ELR (cell line): ENCODE measurements around the gene MSRB2.
"Not testable (repeated sequence)": the region's sequence is repeated elsewhere in the genome, so short reads cannot be mapped to it uniquely, and the experiment has no call there.

Experiments used
- DNase-seq: peaks from one replicate; pipeline ENCODE4 v3.0.0-alpha.2; 2015; ENCODE audit warnings: low read depth

MSRB2 gene

GRCh38 chr10:23070092-23070912 lies 25.1 kb upstream of the MSRB2 start:
- not testable (repeated sequence) for DNase-seq

GRCh38 chr10:23070913-23071218 lies 24.5 kb upstream of the MSRB2 start:
- DNase-seq: no peak

DNA sequence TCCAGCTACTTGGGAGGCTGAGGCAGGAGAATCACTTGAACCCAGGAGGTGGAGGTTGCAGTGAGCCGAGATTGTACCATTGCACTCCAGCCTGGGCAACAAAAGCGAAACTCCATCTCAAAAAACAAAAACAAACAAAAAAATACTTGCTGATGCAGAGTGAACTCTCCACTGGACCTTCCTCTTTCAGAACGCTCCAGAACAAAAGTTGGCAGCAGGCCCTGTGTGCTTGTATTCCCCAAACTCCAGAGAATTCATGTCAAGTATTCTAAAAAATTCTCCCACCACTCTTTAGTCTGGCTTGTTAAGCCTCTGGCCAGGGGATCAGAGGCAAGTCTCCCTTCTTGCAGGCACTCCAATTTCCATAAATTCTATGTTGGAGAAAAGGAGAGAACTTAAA lies 22.8 kb upstream of the MSRB2 start:
- not testable (repeated sequence) for DNase-seq

DNA sequence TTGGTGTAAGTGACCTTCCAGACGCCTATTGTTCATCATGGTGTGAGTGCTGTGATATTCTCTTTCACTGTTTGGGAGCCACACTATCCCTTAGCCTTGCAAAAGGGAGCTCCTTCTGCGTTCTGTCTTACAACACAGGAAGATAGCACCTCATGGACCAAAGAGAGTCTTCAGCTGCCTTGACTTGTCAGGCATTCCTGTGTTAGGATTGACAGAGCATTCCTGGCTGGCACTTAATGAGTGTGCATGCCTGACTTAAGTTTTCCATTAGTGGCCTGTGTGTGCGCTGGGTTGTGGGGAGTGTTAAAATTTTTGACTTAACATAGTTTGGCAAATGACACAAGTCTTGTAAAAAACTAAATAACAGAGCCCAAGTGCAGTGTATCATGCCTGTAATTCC lies 21.9 kb upstream of the MSRB2 start:
- no peak for DNase-seq

DNA sequence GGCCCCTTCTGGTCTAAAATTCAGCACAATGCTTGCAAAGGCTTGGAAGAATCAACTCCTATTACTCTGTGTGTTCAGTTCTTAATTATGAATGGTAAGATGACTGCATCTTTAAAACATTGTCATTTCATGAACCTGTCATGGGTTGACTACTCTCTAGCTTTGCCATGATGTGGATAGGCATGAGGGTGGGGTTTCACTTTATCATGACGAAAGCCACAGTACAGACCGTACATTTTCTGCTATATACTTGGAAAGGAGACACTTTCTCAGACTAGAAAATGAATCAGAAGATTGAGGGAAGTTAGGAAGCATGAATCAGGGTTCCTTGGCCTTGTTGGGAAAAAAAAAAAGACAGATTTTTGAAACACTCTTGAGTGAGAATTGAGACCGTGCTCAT lies 19.7 kb upstream of the MSRB2 start:
- no peak for DNase-seq

DNA sequence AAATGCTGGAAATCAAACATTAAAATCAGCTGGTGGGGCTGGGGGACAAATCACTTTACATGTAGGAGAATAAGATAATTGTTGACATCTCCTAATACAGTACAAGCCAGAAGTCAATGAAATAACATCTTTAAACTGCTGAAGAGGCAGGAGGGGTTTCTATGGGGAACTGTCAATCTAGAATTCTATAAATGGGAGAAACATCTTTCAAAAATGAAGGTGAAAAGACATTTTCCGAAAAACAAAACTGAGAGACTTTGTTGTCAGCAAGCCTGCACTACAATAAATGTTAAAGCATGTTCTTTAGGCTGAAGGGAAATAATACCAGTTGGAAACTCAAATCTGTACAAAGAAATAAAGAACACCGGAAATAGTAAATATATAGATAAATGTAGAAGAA lies 17.3 kb upstream of the MSRB2 start:
- no peak for DNase-seq

DNA sequence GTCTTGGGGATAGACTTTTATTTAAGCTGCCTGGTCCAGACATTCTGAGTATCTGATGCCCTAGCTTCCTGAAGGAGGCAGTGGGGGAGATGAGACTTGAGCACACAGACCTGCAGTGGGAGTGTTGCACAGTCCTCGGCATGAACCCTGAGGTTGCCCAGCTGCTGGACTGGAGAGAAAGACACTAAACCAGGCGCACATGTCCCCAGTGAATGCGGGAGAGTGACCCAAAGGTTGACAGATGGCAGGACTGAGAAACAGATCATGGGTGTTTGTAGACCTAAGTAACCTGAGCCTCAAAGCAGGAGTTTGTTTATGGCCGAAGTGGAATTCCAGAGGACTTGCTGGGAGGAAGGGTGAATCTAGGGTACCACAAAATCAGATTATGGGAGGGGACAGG lies 15.7 kb upstream of the MSRB2 start:
- DNase-seq: no peak

GRCh38 chr10:23080262-23080661 lies 15.1 kb upstream of the MSRB2 start:
- DNase-seq: no peak

DNA sequence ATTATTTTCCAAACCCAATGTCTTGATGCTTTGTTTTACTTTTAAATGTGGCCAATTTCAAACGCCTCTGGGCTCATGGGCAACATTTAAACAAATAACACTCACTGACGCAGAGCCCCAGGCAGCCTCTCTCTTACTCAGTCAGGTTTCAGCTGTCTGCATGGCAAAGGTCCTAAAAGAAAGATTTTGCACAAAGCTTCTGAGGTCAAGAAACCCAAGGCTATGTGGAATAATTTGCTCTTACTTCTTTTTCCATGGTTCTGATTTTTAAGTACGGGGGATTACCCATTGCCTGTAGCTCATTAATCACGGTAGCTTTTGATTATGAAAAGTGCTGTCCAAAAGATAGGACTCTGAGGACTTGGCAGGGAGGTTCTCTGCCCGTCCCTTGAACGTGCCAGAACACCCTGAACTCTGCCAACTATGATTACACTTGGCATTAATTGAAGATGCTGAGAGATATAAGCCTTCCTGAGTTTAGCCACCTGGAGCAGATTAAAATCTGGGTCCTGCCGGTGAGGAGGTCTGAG lies 14.1 kb upstream of the MSRB2 start:
- DNase-seq: peak; percentile 17

DNA sequence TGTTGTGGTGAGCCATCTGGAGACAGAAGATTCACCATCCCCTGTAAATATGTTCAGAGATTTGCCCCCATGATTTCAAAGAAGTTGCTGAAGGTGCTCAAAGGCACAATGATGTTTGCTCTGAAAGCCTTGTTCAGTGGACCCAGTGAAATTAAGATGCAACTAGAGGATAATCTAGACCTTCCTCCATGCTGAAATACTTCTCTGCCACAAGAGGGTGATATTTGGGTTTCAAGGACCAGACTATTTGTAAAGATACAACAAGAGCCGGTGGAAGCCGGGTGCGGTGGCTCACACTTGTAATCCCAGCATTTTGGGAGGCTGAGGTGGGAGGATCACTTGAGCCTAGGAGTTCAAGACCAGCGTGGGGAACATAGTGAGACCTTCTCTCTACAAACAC lies 13.5 kb upstream of the MSRB2 start:
- DNase-seq: peak; percentile 48

DNA sequence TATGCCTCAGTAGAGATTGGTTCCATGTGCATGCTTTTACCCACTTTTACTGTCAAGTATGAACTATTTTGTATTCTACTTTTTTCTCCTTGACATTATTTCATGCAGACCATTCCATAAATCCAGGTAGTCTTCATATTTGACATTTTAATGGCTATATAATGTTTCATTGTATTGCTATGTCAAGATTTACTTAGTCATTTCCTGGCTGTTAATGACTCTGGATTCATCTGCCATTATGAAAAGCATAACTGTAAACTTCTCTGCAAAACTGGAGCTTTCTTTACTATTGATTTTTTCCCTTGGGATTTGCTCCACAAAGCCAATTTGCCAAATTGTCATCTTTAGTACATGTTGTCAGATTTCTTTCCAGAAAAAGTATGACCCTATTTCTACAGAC lies 6.8 kb upstream of the MSRB2 start:
- DNase-seq: peak; percentile 71

DNA sequence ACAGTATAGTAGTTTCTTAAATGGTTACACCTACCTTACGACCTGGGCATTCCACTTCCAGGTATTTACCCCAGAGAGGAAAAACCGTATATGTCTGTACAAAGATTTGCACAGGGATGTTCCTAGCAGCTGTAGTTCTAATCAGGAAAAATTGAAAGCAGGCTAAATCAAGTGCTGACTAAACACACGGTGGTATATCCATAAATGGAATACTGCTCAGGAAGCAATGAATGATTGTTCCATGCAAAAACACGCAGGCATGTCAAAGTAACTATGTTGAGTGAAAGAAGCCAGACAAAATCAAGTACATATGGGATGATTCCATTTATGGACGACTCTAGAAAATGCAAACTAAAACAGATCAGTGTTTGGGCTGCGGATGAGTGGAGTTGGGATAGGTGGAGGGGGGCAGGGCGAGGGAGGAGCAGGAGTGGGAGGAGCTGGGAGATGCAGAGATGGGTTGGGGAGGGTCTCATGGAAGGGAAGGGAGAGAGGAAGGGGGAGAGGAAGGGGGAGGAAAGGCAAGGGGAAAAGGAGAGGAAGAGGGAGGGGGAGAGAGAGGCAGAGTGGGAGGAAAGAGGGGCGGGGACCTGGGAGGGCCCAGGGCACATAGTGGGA lies 484 bp upstream of the MSRB2 start:
- DNase-seq: no peak

- peak; percentile 62 for DNase-seq
Measured at GRCh38 chr10:23095966-23096801, 805 bp downstream of the MSRB2 start.

DNA sequence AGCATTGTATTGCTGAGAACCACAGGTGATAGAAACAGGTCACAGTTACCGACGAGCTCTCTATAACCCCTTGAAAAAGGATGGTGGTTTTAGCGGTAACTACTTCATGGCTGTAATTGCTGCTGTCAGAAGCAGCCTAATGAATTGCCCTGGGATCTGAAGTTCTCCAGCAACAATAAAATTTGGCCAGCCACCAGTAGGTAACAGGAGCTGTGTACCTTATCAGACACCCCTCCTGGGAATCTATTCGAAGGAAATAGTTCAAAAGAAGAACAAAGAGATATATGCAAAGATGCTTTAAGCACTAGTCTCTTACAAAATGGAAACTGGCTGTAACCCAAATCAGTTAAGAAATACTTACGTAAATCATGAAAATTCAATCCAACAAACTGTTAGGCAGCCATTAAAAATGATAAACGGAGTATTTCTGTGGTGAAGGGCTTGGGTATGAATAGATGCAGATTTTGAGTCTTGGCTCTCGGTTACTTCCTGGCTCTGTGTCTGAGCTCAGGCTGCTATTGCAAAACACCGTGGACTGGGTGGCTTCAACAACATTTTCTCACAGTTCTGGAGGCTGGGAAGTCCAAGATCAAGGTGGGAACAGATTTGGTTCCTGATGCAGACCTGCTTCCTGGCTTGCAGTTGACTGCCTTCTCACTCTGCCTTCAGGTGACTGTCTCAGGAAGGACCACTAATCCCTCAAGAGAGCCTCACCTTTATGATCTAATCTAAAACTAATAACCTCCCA lies 1.6 kb downstream of the MSRB2 start:
- DNase-seq: peak; percentile 40

- DNase-seq: no peak
Measured at GRCh38 chr10:23099079-23099478, 3.7 kb downstream of the MSRB2 start.

DNA sequence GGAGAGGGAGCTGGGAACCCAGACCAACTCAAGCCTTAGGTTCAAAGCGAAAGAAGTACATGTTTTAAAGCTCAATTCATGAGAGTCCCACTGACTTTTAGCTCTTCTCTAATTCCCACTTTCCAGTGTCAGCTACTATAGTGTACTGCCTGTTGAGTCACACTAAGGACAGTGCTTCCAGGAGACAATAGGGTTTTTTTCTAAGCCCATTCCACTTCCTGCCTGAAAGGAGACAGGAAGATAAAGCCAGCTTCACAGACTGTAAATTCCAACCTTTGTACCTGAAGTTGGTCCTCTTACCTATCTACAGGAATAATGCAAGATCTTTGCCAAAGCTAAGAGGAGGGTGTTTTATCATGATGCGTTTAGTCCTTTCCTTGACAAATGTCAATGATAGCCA lies 4.4 kb downstream of the MSRB2 start:
- DNase-seq: peak; percentile 62

DNA sequence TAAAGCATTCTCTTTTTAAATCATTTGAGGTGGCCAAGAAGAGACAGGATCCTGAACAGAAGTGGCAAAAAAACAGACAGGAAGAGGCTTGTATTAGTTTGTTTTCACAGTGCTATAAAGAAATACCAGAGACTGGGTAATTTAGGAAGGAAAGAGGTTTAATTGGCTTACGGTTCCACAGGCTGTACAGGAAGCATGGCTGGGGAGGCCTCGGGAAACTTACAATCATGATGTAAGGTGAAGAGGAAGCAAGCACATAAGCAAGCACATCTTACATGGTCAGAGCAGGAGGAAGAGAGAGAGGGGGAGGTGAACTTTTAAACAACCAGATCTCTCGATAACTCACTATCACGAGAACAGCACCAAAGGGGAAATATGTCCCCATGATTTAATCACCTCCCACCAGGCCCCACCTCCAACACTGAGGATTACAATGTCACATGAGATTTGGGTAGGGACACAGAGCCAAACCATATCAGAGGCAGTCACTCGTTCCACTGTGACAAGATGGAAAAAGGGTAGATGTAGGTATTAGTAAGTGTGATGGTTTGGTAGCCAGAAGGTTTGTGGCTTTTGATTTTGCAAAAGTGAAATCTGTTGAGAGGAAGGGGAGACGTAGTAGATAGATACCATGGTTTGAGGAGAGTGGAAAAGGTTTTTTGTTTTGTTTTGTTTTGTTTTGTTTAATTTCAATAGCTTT lies 5.1 kb downstream of the MSRB2 start:
- no peak for DNase-seq

DNA sequence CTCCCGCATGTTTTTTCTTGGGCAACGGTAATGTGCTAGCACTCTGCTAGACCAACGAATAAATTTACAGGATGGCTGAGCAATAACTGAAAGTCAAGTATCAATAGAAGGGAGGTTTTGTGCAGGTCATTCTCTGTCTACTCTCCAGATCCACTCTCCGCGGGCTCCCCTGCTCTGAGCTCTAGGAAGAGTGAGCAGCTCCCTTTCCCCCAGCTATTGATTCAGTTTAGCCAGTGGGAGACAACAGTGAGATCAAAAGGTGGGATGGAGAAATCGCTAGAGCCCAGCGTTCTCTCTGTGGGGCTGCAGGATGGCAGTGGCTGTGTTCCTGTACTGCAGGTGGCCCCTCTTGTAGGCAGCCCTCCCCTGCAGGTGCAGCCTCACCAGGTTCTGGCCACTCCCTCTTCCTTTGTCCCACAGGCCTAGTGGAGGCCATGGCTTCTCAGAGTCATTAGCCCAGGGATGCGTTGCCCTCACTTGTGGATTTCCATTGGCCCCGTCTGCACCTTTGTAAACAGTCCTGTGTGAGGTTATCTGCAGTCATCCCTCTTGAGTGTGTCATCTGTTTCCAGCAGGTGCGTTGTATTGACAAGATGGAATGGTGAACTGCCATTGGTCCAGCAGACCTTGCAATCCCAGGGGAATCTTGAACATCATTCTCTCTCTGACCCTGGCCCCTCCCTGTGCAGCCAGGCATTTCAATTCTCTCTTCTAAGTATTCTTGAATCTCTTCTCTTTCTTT lies 11.1 kb downstream of the MSRB2 start:
- DNase-seq: no peak

DNA sequence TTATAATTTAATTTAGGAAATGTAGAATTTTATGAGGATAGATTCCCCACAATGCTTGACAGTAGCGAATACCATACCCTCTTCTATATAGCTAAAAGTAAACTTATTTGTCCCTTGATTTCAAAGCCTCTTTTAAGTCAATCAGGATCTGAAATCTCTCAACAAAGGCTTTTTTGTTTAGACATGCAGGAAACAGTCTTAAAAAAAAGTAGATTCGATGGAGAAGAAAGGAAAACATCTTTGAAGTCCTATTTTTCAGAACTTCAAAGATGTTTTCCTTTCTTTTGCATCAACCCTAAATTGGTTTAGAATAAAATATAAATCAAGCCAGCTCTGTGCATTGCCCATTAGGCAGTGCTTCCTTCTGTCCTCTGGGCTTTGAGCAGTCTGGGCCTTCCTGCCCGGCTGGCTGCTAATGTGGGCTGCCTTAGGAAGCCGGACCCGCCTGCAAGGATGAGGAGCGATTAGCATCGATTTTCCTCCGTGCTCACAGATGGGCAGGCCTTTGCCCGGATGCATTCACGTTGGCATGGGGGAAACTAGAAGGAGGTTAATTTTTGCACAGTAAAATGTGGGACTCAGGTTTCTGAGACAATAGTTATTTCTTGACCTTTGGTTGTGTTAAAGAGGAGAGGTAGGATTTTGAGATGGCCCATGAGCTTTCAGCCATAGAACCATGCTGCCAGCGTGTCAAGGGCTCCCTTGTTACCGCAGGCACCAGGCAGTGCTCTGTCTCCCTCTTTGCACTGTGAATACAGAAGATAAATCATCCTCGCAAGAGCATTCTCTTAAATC lies 15.5 kb downstream of the MSRB2 start:
- DNase-seq: no peak
